ENCODE results near the gene MTURN.

The MTURN gene

GRCh38 chr7:30206942-30207341, 72.2 kb downstream of the MTURN start:
- DNase-seq (ENCODE audit: low read depth in 2 of 2): no peak

- DNase-seq (ENCODE audit: low read depth in 2 of 2): no peak
Observed at GRCh38 chr7:30207376-30207775, 72.6 kb downstream of the MTURN start.

GRCh38 chr7:30209951-30210350, 75.2 kb downstream of the MTURN start:
- DNase-seq (ENCODE audit: low read depth in 2 of 2): no peak

Data from fibroblast of skin of left quadriceps (primary cell).